H1 (cell line): ENCODE measurements around the gene EGLN2.

ENCODE experiments used
- EZH2 ChIP-seq: fragments of 200-600 bp; sonication (generic); IDR thresholded peaks from 2 replicates; pipeline ENCODE4 v1.7.1; 2012; ENCODE audit warnings: low read depth, mild to moderate bottlenecking, moderate library complexity, low read length, inconsistent platforms; ENCODE audit not compliant: severe bottlenecking
- TF ChIP-seq, protein P1 (sequence below), 3 experiments: IDR thresholded peaks; 1 replicate in 2 of 3; 2 replicates in 1 of 3; pipeline versions ENCODE4 v1.5.1 to v1.6.1; 2011; ENCODE audit warnings: low read length in 3 of 3, mild to moderate bottlenecking in 3 of 3, inconsistent platforms in 2 of 3, low read depth in 1 of 3, moderate library complexity in 1 of 3; ENCODE audit not compliant: insufficient read depth in 1 of 3; ENCODE audit errors: control extremely low read depth in 1 of 3

- no peak for TF ChIP-seq EZH2
- TF ChIP-seq, protein P1, sequence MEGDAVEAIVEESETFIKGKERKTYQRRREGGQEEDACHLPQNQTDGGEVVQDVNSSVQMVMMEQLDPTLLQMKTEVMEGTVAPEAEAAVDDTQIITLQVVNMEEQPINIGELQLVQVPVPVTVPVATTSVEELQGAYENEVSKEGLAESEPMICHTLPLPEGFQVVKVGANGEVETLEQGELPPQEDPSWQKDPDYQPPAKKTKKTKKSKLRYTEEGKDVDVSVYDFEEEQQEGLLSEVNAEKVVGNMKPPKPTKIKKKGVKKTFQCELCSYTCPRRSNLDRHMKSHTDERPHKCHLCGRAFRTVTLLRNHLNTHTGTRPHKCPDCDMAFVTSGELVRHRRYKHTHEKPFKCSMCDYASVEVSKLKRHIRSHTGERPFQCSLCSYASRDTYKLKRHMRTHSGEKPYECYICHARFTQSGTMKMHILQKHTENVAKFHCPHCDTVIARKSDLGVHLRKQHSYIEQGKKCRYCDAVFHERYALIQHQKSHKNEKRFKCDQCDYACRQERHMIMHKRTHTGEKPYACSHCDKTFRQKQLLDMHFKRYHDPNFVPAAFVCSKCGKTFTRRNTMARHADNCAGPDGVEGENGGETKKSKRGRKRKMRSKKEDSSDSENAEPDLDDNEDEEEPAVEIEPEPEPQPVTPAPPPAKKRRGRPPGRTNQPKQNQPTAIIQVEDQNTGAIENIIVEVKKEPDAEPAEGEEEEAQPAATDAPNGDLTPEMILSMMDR (IDR thresholded peaks at IDR 0.05; ENCODE audit: control extremely low read depth in 1 of 3, insufficient read depth in 1 of 3, low read depth in 1 of 3, low read length in 3 of 3): no peak
Measured at GRCh38 chr19:40800997-40801377, 2.0 kb downstream of the EGLN2 start.
